COR-L47 (cell line): ENCODE results near the gene CFAP54.
"Not testable (repeated sequence)": the region's sequence is repeated elsewhere in the genome, so short reads cannot be mapped to it uniquely, and the experiment has no call there.

Source experiments
- DNase-seq: peaks from one replicate; lab custom pipeline; 2025; lab: John Stamatoyannopoulos, UW

Gene CFAP54

GRCh38 chr12:96623656-96624217 is 134.4 kb downstream of the CFAP54 start:
- no peak for DNase-seq

- DNase-seq, result no peak
These were observed 146.5 kb downstream of the CFAP54 start for GRCh38 chr12:96635844-96636243.

GRCh38 chr12:96636895-96637294 is 147.5 kb downstream of the CFAP54 start:
- DNase-seq, result no peak

- DNase-seq, result no peak
These were observed 159.5 kb downstream of the CFAP54 start for GRCh38 chr12:96648923-96649322.

GRCh38 chr12:96652870-96653269 is 163.5 kb downstream of the CFAP54 start:
- DNase-seq, result no peak

- no peak for DNase-seq
These were observed 168.7 kb downstream of the CFAP54 start for GRCh38 chr12:96658075-96658474.

- no peak for DNase-seq
These were observed 180.4 kb downstream of the CFAP54 start for GRCh38 chr12:96669786-96670185.

- DNase-seq, result no peak
These were observed 181.0 kb downstream of the CFAP54 start for GRCh38 chr12:96670334-96670899.

- not testable (repeated sequence) for DNase-seq
These were observed 186.1 kb downstream of the CFAP54 start for GRCh38 chr12:96675519-96675918.

GRCh38 chr12:96677363-96677762 is 188.0 kb downstream of the CFAP54 start:
- no peak for DNase-seq

GRCh38 chr12:96687719-96688118 is 198.3 kb downstream of the CFAP54 start:
- DNase-seq, result no peak

GRCh38 chr12:96698521-96698920 is 209.1 kb downstream of the CFAP54 start:
- no peak for DNase-seq

GRCh38 chr12:96698965-96699364 is 209.6 kb downstream of the CFAP54 start:
- no peak for DNase-seq

GRCh38 chr12:96701856-96702255 is 212.5 kb downstream of the CFAP54 start:
- no peak for DNase-seq

GRCh38 chr12:96710127-96710745 is 220.9 kb downstream of the CFAP54 start:
- peak; percentile 60 for DNase-seq

GRCh38 chr12:96711364-96711763 is 222.0 kb downstream of the CFAP54 start:
- no peak for DNase-seq

- no peak for DNase-seq
These were observed 224.8 kb downstream of the CFAP54 start for GRCh38 chr12:96714199-96714598.

- DNase-seq, result peak; percentile 30
These were observed 230.4 kb downstream of the CFAP54 start for GRCh38 chr12:96719660-96720362.

GRCh38 chr12:96720363-96720705 is 231.0 kb downstream of the CFAP54 start:
- peak; percentile 54 for DNase-seq

- not testable (repeated sequence) for DNase-seq
These were observed 240.1 kb downstream of the CFAP54 start for GRCh38 chr12:96729466-96729865.

GRCh38 chr12:96729886-96730285 is 240.5 kb downstream of the CFAP54 start:
- DNase-seq, result no peak

GRCh38 chr12:96743606-96744005 is 254.2 kb downstream of the CFAP54 start:
- no peak for DNase-seq

GRCh38 chr12:96749999-96750398 is 260.6 kb downstream of the CFAP54 start:
- DNase-seq, result no peak
